Fibroblast of lung (primary cell): ENCODE measurements around the gene TPD52L1.

Source experiments
- CTCF ChIP-seq, 2 donors: IDR thresholded peaks in 1 of 2; conservative IDR thresholded peaks in 1 of 2; 1 replicate in 1 of 2; 2 replicates in 1 of 2; pipeline ENCODE4 v1.5.1; 2011 to 2012; ENCODE audit warnings: low read length in 2 of 2, control low read depth in 1 of 2, inconsistent platforms in 1 of 2, low read depth in 1 of 2, mild to moderate bottlenecking in 1 of 2
- EZH2 ChIP-seq: IDR thresholded peaks from 2 replicates; pipeline ENCODE4 v1.5.1; 2012; ENCODE audit warnings: low read length, control low read depth, mild to moderate bottlenecking; ENCODE audit errors: missing control alignments

GRCh38 chr6:125274935-125275334, 121.4 kb downstream of the TPD52L1 start:
- TF ChIP-seq CTCF (conservative IDR thresholded peaks at IDR 0.05 in 1 of 2, IDR thresholded peaks at IDR 0.05 in 1 of 2; ENCODE audit: low read depth in 1 of 2, low read length in 2 of 2) (no peak), EZH2 (no peak)
